ENCODE data around the gene SRSF5.
"Not testable (repeated sequence)": the region's sequence is repeated elsewhere in the genome, so short reads cannot be mapped to it uniquely, and the experiment has no call there.

SRSF5 gene

DNA sequence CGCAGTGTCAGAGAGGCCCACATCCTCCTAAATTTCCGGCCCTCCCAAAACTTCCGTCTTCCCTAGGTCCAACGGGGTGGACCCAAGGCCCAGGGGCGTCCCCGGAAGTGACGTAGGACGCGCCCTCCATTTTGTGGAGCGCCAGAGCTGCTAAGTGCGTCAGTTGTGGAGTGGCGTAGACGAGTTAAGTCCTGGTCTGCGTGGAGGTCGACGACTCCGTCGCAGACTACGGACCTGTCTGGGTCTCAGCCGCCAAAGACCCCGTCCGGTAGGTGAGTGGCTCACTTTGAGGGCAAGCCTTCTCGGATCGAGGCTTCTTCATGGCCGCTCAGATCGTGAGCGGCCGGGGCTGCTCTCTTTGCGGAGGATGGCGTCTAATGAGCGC lies at the start of gene SRSF5:
Gene SRSF5 (plus strand): TSS at position 159 of the 385 bp plus-strand sequence. CDS start 1,015 bp downstream, outside the sequence.
- DNase-seq (ENCODE audit: low spot score), result peak; percentile 93
- Mint-ChIP-seq H3K4me1 (ENCODE audit: low read depth) (peaks cover 49% of the 10 kb centered on the region), H3K27ac (peak within 1 kb of the TSS; percentile 100), H3K9me3 (peaks cover 12% of the 10 kb centered on the region), H3K4me3 (peak within 1 kb of the TSS; percentile 99), H3K36me3 (ENCODE audit: low read depth) (peaks cover 49% of the 10 kb centered on the region), H3K27me3 (ENCODE audit: low read depth) (no peaks in the 10 kb centered on the region)

DNA sequence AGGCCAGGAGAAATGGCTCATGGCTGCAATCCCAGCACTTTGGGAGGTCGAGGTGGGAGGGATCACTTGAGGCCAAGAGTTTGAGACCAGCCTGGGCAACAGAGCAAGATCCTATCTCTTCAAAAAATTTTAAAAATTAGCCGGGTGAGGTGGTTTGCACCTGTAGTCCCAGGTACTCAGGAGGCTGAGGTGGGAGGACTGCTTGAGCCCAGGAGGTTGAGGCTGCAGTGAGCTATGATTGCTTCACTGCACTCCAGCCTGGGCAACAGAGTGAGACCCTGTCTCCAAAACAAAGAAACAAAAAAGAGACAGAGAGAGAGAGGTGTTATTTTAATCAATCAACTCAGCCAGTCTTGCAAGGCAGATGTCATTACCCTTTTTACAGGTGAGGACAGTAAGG lies 48.3 kb upstream of the SRSF5 start:
- Mint-ChIP-seq H3K36me3 (ENCODE audit: low read depth) (peaks cover 16% of the 10 kb centered on the region), H3K4me1 (ENCODE audit: low read depth) (peaks cover 35% of the 10 kb centered on the region)
- not testable (repeated sequence) for DNase-seq (ENCODE audit: low spot score); H3K9me3 Mint-ChIP-seq; H3K4me3 Mint-ChIP-seq; H3K27ac Mint-ChIP-seq; H3K27me3 Mint-ChIP-seq (ENCODE audit: low read depth)

DNA sequence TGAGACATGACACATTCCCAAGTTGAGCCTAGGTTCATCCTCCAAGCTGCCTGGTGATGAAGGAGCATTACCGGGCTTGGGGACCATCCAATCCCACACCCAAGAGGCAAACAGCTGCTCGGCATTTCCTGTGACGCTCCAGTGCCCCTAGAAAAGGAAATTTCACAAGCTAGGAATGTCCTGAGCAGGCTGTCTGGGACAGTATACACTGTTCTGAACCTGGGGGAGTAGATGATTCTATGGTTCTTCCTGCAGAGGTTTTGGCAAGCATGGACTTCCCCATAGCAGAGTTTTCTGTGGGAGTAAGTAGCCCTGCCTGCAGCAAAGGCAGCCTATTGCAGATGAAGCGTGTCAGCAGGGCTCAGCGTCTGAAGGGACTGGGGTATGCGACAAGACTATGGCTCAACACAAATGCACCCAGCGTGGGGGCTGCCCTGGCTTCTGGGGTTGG lies 47.4 kb upstream of the SRSF5 start:
- no peak overlapping the region for H3K27ac Mint-ChIP-seq
- H3K9me3 Mint-ChIP-seq, result no peaks in the 10 kb centered on the region
- H3K27me3 Mint-ChIP-seq (ENCODE audit: low read depth), result no peaks in the 10 kb centered on the region
- DNase-seq (ENCODE audit: low spot score), result no peak
- no peak overlapping the region for H3K4me3 Mint-ChIP-seq
- H3K4me1 Mint-ChIP-seq (ENCODE audit: low read depth), result peaks cover 28% of the 10 kb centered on the region
- H3K36me3 Mint-ChIP-seq (ENCODE audit: low read depth), result peaks cover 10% of the 10 kb centered on the region

DNA sequence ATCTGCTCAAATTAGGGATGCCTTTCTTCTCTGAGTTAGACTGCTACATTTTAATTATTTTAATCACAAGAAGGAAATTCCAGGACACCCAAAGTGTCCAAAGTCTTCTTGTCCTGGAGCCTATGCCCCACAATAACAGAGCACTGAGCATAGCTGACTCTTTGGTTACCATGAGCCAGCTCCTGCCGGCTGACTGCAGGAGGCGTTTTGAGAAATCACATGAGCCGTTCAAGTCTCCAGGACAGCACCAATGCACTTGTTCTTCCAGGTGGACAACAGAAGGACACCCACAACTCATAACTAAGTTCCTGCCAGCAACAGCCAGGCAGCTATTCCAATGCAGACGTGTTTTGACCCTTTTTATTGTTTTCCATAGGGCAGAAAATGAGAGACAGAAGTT lies 46.0 kb upstream of the SRSF5 start:
- peaks cover 2% of the 10 kb centered on the region for H3K27me3 Mint-ChIP-seq (ENCODE audit: low read depth)
- H3K36me3 Mint-ChIP-seq (ENCODE audit: low read depth), result peaks cover 5% of the 10 kb centered on the region
- no peaks in the 10 kb centered on the region for H3K9me3 Mint-ChIP-seq
- H3K4me1 Mint-ChIP-seq (ENCODE audit: low read depth), result peaks cover 24% of the 10 kb centered on the region
- no peak for DNase-seq (ENCODE audit: low spot score)
- no peak overlapping the region for H3K4me3 Mint-ChIP-seq
- no peak overlapping the region for H3K27ac Mint-ChIP-seq

DNA sequence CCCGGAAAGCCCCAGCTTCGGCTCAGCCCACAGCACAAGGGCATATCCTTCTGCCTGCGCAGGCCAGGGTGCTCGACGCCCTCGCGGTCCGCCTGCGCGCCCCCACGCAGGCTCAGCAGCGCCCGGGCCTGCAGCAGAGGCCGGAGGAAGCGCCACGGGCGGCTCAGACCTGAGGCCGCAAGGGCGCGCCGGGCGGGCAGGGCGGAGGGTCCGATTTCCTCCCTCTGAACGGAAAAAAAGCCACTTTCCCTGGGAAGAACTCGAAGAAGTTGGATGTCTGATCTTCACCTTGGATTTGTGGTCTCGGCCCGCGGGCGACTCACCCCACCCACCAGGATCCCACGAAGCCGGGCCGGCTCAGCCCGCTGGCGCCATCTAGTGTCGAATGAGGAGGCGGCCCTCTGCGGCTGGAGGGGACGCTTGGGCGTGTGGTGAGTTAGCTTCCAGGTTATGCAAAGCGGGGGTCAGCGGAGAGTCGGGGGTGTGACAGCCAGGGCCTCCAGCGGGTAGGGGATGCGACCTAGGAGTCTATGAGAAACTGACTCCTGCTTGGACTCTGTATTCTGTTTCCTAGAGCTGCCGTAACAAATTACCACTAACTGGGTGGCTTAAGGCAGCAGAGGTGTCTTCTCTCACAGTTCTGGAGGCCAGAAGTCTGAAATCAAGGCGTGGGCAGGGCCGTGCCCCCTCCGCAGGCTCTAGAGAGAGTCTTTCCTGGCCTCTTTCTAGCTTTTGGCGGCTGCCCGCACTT lies 40.0 kb upstream of the SRSF5 start:
- Mint-ChIP-seq H3K4me1 (ENCODE audit: low read depth) (peaks cover 26% of the 10 kb centered on the region), H3K27ac (peak overlapping the region; percentile 67), H3K9me3 (no peaks in the 10 kb centered on the region), H3K4me3 (peak overlapping the region; percentile 67), H3K27me3 (ENCODE audit: low read depth) (peaks cover 4% of the 10 kb centered on the region), H3K36me3 (ENCODE audit: low read depth) (no peaks in the 10 kb centered on the region)
- peak; percentile 78 for DNase-seq (ENCODE audit: low spot score)

DNA sequence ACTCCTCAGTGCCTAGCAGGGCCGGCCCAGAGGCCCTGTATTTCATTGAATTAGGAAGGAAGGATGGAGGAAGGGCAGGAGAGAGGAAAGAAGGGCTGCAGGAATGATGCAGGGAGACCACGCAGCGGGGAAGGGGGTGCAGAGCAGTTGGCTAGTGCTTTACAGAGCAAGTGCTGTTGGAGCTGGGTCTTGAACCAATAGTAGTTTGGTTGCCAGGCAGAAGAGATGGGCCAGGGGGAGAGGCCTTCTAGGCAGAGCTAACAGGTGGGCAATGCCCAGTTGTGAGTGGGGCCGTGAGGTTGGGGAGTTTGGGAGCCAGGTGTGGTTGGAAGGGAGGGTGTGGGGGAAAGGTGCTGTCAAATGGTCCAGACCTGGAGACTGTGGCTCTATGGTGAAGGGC lies 39.1 kb upstream of the SRSF5 start:
- Mint-ChIP-seq H3K27ac (no peak overlapping the region), H3K4me3 (no peak overlapping the region), H3K9me3 (no peaks in the 10 kb centered on the region), H3K36me3 (ENCODE audit: low read depth) (no peaks in the 10 kb centered on the region), H3K4me1 (ENCODE audit: low read depth) (peaks cover 26% of the 10 kb centered on the region), H3K27me3 (ENCODE audit: low read depth) (peaks cover 8% of the 10 kb centered on the region)
- DNase-seq (ENCODE audit: low spot score), result no peak

DNA sequence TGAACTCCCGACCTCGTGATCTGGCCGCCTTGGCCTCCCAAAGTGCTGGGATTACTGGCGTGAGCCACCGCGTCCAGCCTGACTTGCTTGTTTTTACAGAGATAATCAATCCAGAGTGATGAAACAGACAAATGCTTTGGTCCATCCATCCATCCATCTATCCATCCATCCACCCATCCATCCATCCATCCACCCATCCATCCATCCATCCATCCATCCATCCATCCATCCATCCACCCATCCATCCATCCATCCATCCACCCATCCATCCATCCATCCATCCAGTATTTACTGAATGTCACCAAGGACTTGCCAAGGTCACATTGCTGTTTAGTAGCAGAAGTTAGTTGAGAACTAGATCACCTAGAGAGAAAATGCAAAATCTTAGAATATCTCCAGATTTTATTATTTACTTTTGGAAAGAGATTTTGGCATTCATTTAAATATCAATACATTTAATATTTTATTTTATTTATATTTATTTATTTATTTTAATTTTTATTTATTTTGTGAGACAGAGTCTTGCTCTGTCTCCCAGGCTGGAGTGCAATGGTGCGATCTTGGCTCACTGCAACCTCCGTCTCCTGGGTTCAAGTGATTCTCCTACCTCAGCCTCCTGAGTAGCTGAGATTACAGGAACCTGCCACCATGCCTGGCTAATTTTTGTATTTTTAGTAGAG lies 34.9 kb upstream of the SRSF5 start:
- DNase-seq (ENCODE audit: low spot score); H3K4me3 Mint-ChIP-seq; H3K9me3 Mint-ChIP-seq; H3K27ac Mint-ChIP-seq; H3K36me3 Mint-ChIP-seq (ENCODE audit: low read depth): not testable (repeated sequence)
- peaks cover 11% of the 10 kb centered on the region for H3K27me3 Mint-ChIP-seq (ENCODE audit: low read depth)
- peaks cover 19% of the 10 kb centered on the region for H3K4me1 Mint-ChIP-seq (ENCODE audit: low read depth)

DNA sequence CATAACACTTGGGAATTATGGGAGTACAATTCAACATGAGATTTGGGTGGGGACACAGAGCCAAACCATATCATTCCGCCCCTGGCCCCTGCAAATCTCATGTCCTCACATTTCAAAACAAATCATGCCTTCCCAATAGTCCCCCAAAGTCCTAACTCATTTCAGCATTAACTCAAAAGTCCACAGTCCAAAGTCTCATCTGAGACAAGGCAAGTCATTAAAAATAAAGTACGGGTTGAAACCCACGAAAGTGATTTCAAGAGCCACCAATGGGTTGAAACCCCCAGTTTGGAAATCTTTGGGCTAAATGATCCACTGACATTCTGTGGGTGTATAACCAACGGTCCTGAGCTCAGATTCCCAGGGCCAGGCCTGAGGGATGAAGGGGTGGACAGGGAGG lies 30.5 kb upstream of the SRSF5 start:
- not testable (repeated sequence) for H3K4me1 Mint-ChIP-seq (ENCODE audit: low read depth); H3K9me3 Mint-ChIP-seq; DNase-seq (ENCODE audit: low spot score); H3K4me3 Mint-ChIP-seq; H3K27ac Mint-ChIP-seq; H3K36me3 Mint-ChIP-seq (ENCODE audit: low read depth)
- peaks cover 11% of the 10 kb centered on the region for H3K27me3 Mint-ChIP-seq (ENCODE audit: low read depth)

DNA sequence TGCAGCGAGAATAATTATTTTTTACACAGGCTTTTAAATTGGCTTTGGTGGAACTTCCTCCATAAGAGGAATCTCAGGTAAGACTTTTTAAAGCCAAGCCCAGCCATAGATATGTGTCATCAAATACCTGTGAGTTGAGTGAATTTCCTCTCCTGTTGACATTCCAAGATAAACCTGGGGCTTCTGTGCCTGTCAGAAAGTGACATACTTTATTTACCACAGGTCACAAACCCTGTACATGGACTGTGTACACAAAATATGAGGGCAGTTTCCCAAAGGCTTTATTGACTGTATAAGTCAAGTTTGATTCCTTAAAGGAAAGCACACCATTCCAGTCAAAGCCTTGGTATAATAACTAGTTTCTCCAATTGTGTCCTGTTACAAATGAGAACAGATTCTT lies 25.9 kb upstream of the SRSF5 start:
- H3K9me3 Mint-ChIP-seq, result peaks cover 5% of the 10 kb centered on the region
- H3K27ac Mint-ChIP-seq, result no peak overlapping the region
- H3K36me3 Mint-ChIP-seq (ENCODE audit: low read depth), result peaks cover 3% of the 10 kb centered on the region
- peaks cover 4% of the 10 kb centered on the region for H3K27me3 Mint-ChIP-seq (ENCODE audit: low read depth)
- H3K4me3 Mint-ChIP-seq, result no peak overlapping the region
- no peak for DNase-seq (ENCODE audit: low spot score)
- peaks cover 2% of the 10 kb centered on the region for H3K4me1 Mint-ChIP-seq (ENCODE audit: low read depth)

DNA sequence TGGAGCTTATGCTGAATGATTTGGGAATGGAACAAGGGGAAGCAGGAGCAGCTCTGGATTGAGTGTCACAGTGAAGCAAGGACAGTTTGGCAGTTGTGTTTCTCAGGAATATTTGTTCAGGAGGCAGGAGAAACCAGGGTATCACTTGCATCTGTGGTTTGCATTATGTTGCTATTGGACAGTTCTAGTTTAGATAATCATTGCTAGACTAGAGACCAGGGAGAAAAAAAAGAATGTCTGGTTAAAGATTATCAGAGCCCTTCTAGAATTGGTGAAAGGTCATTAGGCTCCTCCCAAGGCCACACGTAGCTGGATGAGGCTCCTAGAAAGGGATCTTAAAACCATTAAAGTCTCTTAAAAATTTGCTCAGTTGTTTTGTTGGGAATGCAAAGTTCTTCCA lies 17.0 kb upstream of the SRSF5 start:
- Mint-ChIP-seq H3K36me3 (ENCODE audit: low read depth) (no peaks in the 10 kb centered on the region), H3K4me3 (no peak overlapping the region), H3K27me3 (ENCODE audit: low read depth) (peaks cover 2% of the 10 kb centered on the region), H3K27ac (no peak overlapping the region), H3K4me1 (ENCODE audit: low read depth) (peaks cover 9% of the 10 kb centered on the region), H3K9me3 (no peaks in the 10 kb centered on the region)
- no peak for DNase-seq (ENCODE audit: low spot score)

DNA sequence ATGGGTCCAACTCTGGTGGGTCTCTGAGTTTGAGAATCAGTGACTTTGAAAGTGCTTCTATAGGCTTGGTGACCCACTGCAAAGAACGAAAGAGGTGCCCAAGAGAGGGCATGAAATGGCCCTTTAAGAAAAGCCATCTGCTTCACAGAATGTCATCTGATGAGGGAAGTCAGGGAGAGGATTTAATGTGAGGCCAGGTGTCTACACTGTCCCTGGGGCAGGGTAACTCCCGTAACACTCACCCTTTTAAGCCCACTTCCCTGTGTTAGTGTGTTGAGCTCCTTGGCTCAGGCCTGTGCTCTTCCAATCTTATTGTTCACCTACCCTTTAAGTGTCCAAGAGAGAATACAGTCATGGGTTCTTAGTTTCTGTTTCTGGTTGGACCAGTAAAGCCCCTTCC lies 16.4 kb upstream of the SRSF5 start:
- no peak overlapping the region for H3K4me3 Mint-ChIP-seq
- H3K4me1 Mint-ChIP-seq (ENCODE audit: low read depth), result peaks cover 14% of the 10 kb centered on the region
- no peak for DNase-seq (ENCODE audit: low spot score)
- H3K9me3 Mint-ChIP-seq, result no peaks in the 10 kb centered on the region
- peaks cover 2% of the 10 kb centered on the region for H3K36me3 Mint-ChIP-seq (ENCODE audit: low read depth)
- H3K27ac Mint-ChIP-seq, result no peak overlapping the region
- peaks cover 2% of the 10 kb centered on the region for H3K27me3 Mint-ChIP-seq (ENCODE audit: low read depth)

DNA sequence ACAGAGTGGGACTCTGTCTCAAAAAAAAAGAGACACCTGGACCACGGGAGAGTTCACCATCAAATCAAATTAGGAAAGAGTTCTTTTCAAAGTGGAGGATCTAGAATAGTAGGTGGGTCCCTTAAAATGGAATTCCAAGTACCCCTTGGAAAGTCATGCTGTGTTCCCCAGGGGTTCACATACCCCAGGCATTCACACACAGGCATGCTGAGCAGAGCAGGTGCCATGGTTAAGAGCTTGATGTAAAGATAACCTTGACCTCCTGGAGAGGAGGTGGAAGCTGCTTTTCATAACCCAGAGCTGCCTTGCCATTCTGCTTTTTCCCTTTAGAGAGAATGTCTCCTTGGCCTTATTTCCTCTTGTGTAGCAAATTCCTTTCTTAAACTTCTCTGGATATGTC lies 14.2 kb upstream of the SRSF5 start:
- peaks cover 2% of the 10 kb centered on the region for H3K36me3 Mint-ChIP-seq (ENCODE audit: low read depth)
- H3K4me3 Mint-ChIP-seq, result no peak overlapping the region
- peaks cover 15% of the 10 kb centered on the region for H3K4me1 Mint-ChIP-seq (ENCODE audit: low read depth)
- DNase-seq (ENCODE audit: low spot score), result no peak
- H3K9me3 Mint-ChIP-seq, result no peaks in the 10 kb centered on the region
- H3K27ac Mint-ChIP-seq, result no peak overlapping the region
- peaks cover 2% of the 10 kb centered on the region for H3K27me3 Mint-ChIP-seq (ENCODE audit: low read depth)

DNA sequence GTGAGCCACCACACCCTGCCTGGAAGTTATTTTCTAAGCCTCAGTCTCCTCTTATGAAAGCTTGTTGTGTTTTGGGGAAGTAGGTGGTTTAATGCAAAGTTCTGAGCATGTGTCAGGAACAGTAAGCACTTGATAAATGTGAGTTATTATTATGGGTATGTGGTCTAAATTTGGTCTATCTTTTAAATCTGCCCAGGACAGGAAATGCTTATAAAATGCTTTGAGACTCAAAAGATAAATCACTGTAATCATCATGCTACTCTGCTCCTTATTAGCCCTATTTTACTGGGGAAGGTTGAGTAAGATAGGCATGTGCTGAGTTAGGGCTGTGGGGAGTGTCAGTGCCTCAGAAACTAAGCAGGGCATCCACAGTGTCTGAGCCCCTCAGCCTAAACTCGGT lies 13.1 kb upstream of the SRSF5 start:
- Mint-ChIP-seq H3K4me1 (ENCODE audit: low read depth) (peaks cover 15% of the 10 kb centered on the region), H3K27me3 (ENCODE audit: low read depth) (peaks cover 2% of the 10 kb centered on the region), H3K4me3 (no peak overlapping the region), H3K36me3 (ENCODE audit: low read depth) (peaks cover 2% of the 10 kb centered on the region), H3K27ac (no peak overlapping the region), H3K9me3 (no peaks in the 10 kb centered on the region)
- no peak for DNase-seq (ENCODE audit: low spot score)

DNA sequence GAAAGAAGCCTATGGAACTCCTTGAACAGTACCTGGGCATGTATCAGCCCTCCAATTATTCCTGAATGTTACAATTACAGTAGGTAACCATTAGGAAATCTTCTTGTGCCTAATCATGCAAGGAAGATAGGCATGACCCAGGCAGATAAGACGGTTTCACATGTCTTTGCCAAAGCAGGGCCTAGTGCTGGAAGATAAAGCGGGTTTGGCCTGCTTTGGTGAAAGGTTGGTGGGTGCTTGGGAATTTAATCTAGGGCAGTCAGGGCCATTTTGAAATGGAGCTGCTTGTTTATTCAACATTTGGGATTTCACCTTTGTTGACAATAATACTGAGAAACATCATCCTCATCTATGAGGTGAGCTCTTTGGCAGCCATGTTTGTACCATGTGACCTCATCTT lies 12.5 kb upstream of the SRSF5 start:
- Mint-ChIP-seq H3K27ac (no peak overlapping the region), H3K4me3 (no peak overlapping the region), H3K4me1 (ENCODE audit: low read depth) (peaks cover 15% of the 10 kb centered on the region), H3K27me3 (ENCODE audit: low read depth) (peaks cover 2% of the 10 kb centered on the region), H3K36me3 (ENCODE audit: low read depth) (peaks cover 2% of the 10 kb centered on the region), H3K9me3 (no peaks in the 10 kb centered on the region)
- DNase-seq (ENCODE audit: low spot score), result no peak
